ENCODE results near the gene KIF25.

DNA sequence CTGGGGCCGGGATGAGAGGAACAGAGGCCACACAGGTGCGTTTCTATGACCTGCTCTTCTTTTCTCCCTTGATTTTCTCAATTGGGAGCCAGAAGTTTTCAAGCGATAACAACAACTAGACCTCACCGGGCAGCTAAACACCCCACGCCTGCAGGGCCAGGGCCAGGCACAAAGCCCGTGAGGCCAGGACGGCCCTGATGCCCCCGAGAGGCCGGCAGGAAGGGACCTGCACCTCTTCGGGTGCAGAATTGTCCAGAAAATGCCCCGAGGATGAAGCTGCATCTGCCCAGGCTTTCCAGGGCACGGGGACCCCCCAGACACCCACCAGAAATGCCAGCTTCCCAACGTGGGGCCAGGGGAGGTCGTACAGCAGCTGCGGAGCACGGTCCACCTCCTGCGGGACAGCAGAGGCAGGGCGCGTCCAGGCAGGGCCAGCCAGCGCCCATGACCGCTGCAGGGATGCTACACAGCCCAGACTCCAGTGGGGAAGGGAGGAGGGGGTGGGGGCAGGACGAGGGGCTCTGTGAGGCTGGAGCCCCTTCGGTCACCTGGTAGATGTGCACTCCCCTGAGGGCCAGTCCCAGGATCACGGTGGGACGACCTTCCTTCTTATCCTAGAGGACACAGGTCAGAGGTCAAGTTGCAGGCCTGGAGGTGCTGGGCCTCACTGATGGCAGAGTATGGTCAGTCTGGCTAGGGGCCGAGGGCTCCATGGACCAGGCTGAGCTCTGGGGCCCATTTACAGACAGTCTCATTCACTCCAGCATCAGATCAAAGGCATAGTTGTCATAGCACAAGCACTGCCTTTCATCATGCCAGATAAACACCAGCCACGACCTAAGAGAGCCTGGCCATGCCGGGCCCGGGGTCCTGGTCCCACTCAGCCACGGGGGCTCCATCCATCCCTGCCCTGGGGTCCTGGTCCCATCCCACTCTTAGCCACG is 65.1 kb downstream of the KIF25 start:
- no peak for TF ChIP-seq CTCF (IDR thresholded peaks at IDR 0.05)
- TF ChIP-seq POLR2AphosphoS5 (IDR thresholded peaks at IDR 0.05), result no peak
